Endothelial cell of umbilical vein (primary cell): ENCODE measurements around the gene SPON1. TPM values are rescaled to one million over a fixed set of nuclear protein-coding genes. Genes with fewer than 3 reads are reported as not detected.

Experiments
- BruUV-seq: library from RNA; stranded (reverse); fragments of 400-500 nt; replicated peaks from 2 replicates; lab custom pipeline; 2021; lab: Mats Ljungman, UMichigan
- CTCF ChIA-PET: fragments of 300-600, 350-600 bp; sonication (Branson Sonifier 250); formaldehyde crosslinking; loops from one replicate; lab custom pipeline; 2021; ENCODE audit warnings: antibody characterized with exemption, inconsistent platforms; lab: Charles Lee
- POLR2A ChIA-PET: fragments of 300-600, 350-600 bp; sonication (Branson Sonifier 250); formaldehyde crosslinking; loops from one replicate; lab custom pipeline; 2021; ENCODE audit warnings: antibody characterized with exemption, inconsistent platforms; lab: Charles Lee
- DNase-seq: peaks from one replicate; pipeline ENCODE4 v3.0.0-alpha.2; 2011; ENCODE audit warnings: low read depth, low spot score
- FAIRE-seq: peaks from 2 replicates; lab custom pipeline; 2011; peaks lifted over from hg19 to GRCh38; lab: Jason Lieb, UNC
- H2AFZ ChIP-seq: 2 replicates; pipeline ENCODE4 v1.6.0; 2012; ENCODE audit warnings: low read depth, low read length, control low read depth, inconsistent platforms
- H3K27ac ChIP-seq: 2 replicates; pipeline ENCODE4 v1.5.1; 2011; ENCODE audit warnings: low read depth, mild to moderate bottlenecking, control low read depth, low read length, moderate library complexity; ENCODE audit not compliant: insufficient read depth
- H3K27me3 ChIP-seq, 2 experiments: 2 replicates each; pipeline versions ENCODE4 v1.6.0 to v1.6.1; 2011; ENCODE audit warnings: low read length in 2 of 2, mixed read lengths in 1 of 2; ENCODE audit not compliant: control insufficient read depth in 2 of 2, insufficient read depth in 2 of 2
- H3K36me3 ChIP-seq, 2 experiments: 2 replicates in 1 of 2; 3 replicates in 1 of 2; pipeline ENCODE4 v1.5.1; 2011; ENCODE audit warnings: low read length in 2 of 2, mild to moderate bottlenecking in 1 of 2, moderate library complexity in 1 of 2; ENCODE audit not compliant: control insufficient read depth in 2 of 2, insufficient read depth in 2 of 2; ENCODE audit errors: extremely low read depth in 1 of 2
- H3K4me1 ChIP-seq: 3 replicates; pipeline ENCODE4 v1.5.1; 2011; ENCODE audit warnings: mild to moderate bottlenecking, low read length; ENCODE audit not compliant: control insufficient read depth, insufficient read depth; ENCODE audit errors: extremely low read depth
- H3K4me2 ChIP-seq: 2 replicates; pipeline ENCODE4 v1.6.1; 2011; ENCODE audit warnings: low read length, control low read depth, mixed read lengths; ENCODE audit not compliant: insufficient read depth
- H3K4me3 ChIP-seq, 3 experiments: fragments of 200-600 bp in 1 of 3; sonication (generic), shearing (Covaris generic) in 1 of 3; replicated peaks in 1 of 3; 2 replicates each; pipeline ENCODE4 v1.5.1; 2011 to 2016; ENCODE audit warnings: control low read depth in 3 of 3, low read length in 3 of 3, mild to moderate bottlenecking in 2 of 3, inconsistent platforms in 1 of 3, low read depth in 1 of 3, moderate library complexity in 1 of 3; ENCODE audit not compliant: insufficient read depth in 1 of 3
- H3K79me2 ChIP-seq: 2 replicates; pipeline ENCODE4 v1.6.0; 2012; ENCODE audit warnings: low read length, inconsistent platforms; ENCODE audit not compliant: control insufficient read depth, insufficient read depth
- H3K9ac ChIP-seq: replicated peaks from 2 replicates; pipeline ENCODE3; 2011; ENCODE audit warnings: low read length, control low read depth; ENCODE audit not compliant: insufficient read depth; ENCODE audit errors: extremely low read depth
- H3K9me1 ChIP-seq: replicated peaks from 3 replicates; pipeline ENCODE4 v1.6.0; 2011; ENCODE audit warnings: mild to moderate bottlenecking, low read length; ENCODE audit not compliant: control insufficient read depth, insufficient read depth; ENCODE audit errors: extremely low read depth
- H3K9me3 ChIP-seq: replicated peaks from 2 replicates; pipeline ENCODE4 v1.5.1; 2012; ENCODE audit warnings: low read length, inconsistent platforms; ENCODE audit not compliant: control insufficient read depth, insufficient read depth
- H4K20me1 ChIP-seq: replicated peaks from 2 replicates; pipeline ENCODE3; 2011; ENCODE audit warnings: mild to moderate bottlenecking, low read length; ENCODE audit not compliant: control insufficient read depth, insufficient read depth; ENCODE audit errors: extremely low read depth
- CTCF ChIP-seq, 2 donors: IDR thresholded peaks; 1 replicate in 1 of 2; 2 replicates in 1 of 2; pipeline ENCODE4 v1.5.1; 2011; ENCODE audit warnings: low read length in 2 of 2, mild to moderate bottlenecking in 2 of 2, moderate library complexity in 2 of 2, control low read depth in 1 of 2, inconsistent platforms in 1 of 2, low read depth in 1 of 2; ENCODE audit not compliant: insufficient read depth in 1 of 2; ENCODE audit errors: extremely low read depth in 1 of 2
- EZH2 ChIP-seq: IDR thresholded peaks from 2 replicates; pipeline ENCODE4 v1.6.1; 2012; ENCODE audit warnings: borderline replicate concordance, low read depth, mild to moderate bottlenecking, moderate library complexity, low read length, inconsistent platforms; ENCODE audit not compliant: severe bottlenecking
- FOS ChIP-seq: IDR thresholded peaks from 2 replicates; pipeline ENCODE4 v1.6.1; 2011; ENCODE audit warnings: mild to moderate bottlenecking, low read length, moderate library complexity, borderline replicate concordance; ENCODE audit not compliant: insufficient read depth
- GATA2 ChIP-seq: IDR thresholded peaks from 2 replicates; pipeline ENCODE4 v1.7.0; 2011; ENCODE audit warnings: low read depth, mild to moderate bottlenecking, moderate library complexity, mixed read lengths, low read length; ENCODE audit not compliant: insufficient read length, insufficient read depth
- JUN ChIP-seq: IDR thresholded peaks from 2 replicates; pipeline ENCODE4 v1.6.1; 2011; ENCODE audit warnings: borderline replicate concordance, low read depth; ENCODE audit not compliant: insufficient read length, insufficient read depth
- MAX ChIP-seq: IDR thresholded peaks from 2 replicates; pipeline ENCODE4 v1.6.1; 2011; ENCODE audit not compliant: insufficient read depth, insufficient read length
- MYC ChIP-seq: IDR thresholded peaks from one replicate; pipeline ENCODE4 v1.6.1; 2011; ENCODE audit warnings: mild to moderate bottlenecking, low read depth, low read length
- POLR2A ChIP-seq: IDR thresholded peaks from 2 replicates; pipeline ENCODE4 v1.6.1; 2012; ENCODE audit warnings: low read depth, mild to moderate bottlenecking, control low read depth, low read length
- POLR2AphosphoS5 ChIP-seq: IDR thresholded peaks from 2 replicates; pipeline ENCODE4 v1.6.1; 2012; ENCODE audit warnings: low read depth, mild to moderate bottlenecking, control low read depth, low read length, moderate library complexity; ENCODE audit not compliant: insufficient read depth
- dilution Hi-C: fragments of 300-500 bp; cut with MboI; formaldehyde crosslinking; loops from one replicate; pipeline ENCODE4 v1.15.0; 2019; ENCODE audit warnings: low sequenced_read_pairs; ENCODE audit not compliant: extremely low pct_ligation_motif_present
- intact Hi-C: fragments of 100-400 bp; cut with micrococcal nuclease; formaldehyde crosslinking; loops from one replicate; pipeline ENCODE4 v1.10.0; 2022
- polyA plus RNA-seq, 4 experiments: library from polyadenylated mRNA; depleted of rRNA in 3 of 4; stranded (reverse) in 3 of 4; unstranded in 1 of 4; fragments of >200 nt; gene quantifications; 2 replicates each; pipeline versions ENCODE4 v1.2.1 to v1.2.3, GENCODE V29; 2011 to 2012; ENCODE audit warnings: missing spikeins in 1 of 4
- total RNA-seq: library from RNA; stranded (reverse); gene quantifications from 2 replicates; pipeline ENCODE4 v1.2.3, GENCODE V29; 2021

Gene SPON1
- total and polyA plus RNA-seq, 2 donors (not counting 3 experiments of a cell fraction or from before 2014, with no cell fraction given), result 0.31 TPM; not detected in 1

- ChIA-PET POLR2A (no interaction called here), CTCF (no interaction called here)
- Histone ChIP-seq H4K20me1 (no peaks in the 10 kb centered on the region), H3K27ac (no peak overlapping the region), H3K9me1 (no peaks in the 10 kb centered on the region), H3K9me3 (no peaks in the 10 kb centered on the region), H3K4me2 (no peak overlapping the region), H3K79me2 (no peaks in the 10 kb centered on the region), H3K36me3 (no peaks in the 10 kb centered on the region), H3K9ac (no peak overlapping the region), H3K4me3 (no peak overlapping the region), H3K27me3 (peaks cover 59 to 81% of the 10 kb centered on the region in 2 experiments), H2AFZ (no peak overlapping the region), H3K4me1 (no peaks in the 10 kb centered on the region)
- no TSS peak for BruUV-seq
- FAIRE-seq (no peak), DNase-seq (no peak)
- dilution Hi-C loops (no loop called here), intact Hi-C loops (no loop called here)
- TF ChIP-seq MYC, result no peak
- TF ChIP-seq MAX, result no peak
- TF ChIP-seq FOS, result no peak
- no peak for TF ChIP-seq EZH2
- TF ChIP-seq POLR2A, result no peak
- no peak for TF ChIP-seq CTCF (IDR thresholded peaks at IDR 0.05; ENCODE audit: extremely low read depth in 1 of 2, insufficient read depth in 1 of 2, low read depth in 1 of 2, low read length in 2 of 2)
- no peak for TF ChIP-seq GATA2
- TF ChIP-seq JUN, result no peak
- no peak for TF ChIP-seq POLR2AphosphoS5
These were observed 2.8 kb downstream of the SPON1 start for GRCh38 chr11:13965337-13965736.
